Panc1 (cell line): Measurements from ENCODE around the gene NTN4. TPM values are rescaled to one million over a fixed set of nuclear protein-coding genes. Genes with fewer than 3 reads are reported as not detected.

Source experiments
- ATAC-seq: fragments of 200-7000 bp; cut with Tn5 transposase; 2 replicates; pipeline ENCODE4 v1.9.1; 2020; ENCODE audit warnings: mild to moderate bottlenecking, moderate library complexity
- BruUV-seq: library from RNA; stranded (reverse); fragments of 400-500 nt; replicated peaks from 2 replicates; lab custom pipeline; 2021; lab: Mats Ljungman, UMichigan
- CTCF ChIA-PET: fragments of 300-600 bp; sonication (Branson Sonifier 250); formaldehyde crosslinking; loops from one replicate; lab custom pipeline; 2022; ENCODE audit warnings: antibody characterized with exemption; lab: Charles Lee
- POLR2A ChIA-PET: fragments of 300-600 bp; sonication (Branson Sonifier 250); formaldehyde crosslinking; loops from one replicate; lab custom pipeline; 2022; ENCODE audit warnings: antibody characterized with exemption; lab: Charles Lee
- DNase-seq: peaks from one replicate; pipeline ENCODE4 v3.0.0-alpha.2; 2010; ENCODE audit warnings: low read depth, low spot score
- H3K27ac ChIP-seq: 2 replicates; pipeline ENCODE4 v1.5.1; 2011; ENCODE audit warnings: mild to moderate bottlenecking, low read length, inconsistent platforms
- H3K27me3 ChIP-seq: fragments of 200-500 bp; sonication (Bioruptor generic); 2 replicates; pipeline ENCODE4 v1.6.0; 2014; ENCODE audit warnings: low read length, inconsistent platforms; ENCODE audit not compliant: control insufficient read depth, insufficient read depth
- H3K36me3 ChIP-seq: fragments of 200-500 bp; sonication (Bioruptor generic); 2 replicates; pipeline ENCODE4 v1.5.1; 2014; ENCODE audit warnings: inconsistent platforms, mild to moderate bottlenecking, low read length, moderate library complexity; ENCODE audit not compliant: control insufficient read depth, insufficient read depth
- H3K4me1 ChIP-seq: 2 replicates; pipeline ENCODE4 v1.5.1; 2011; ENCODE audit warnings: inconsistent platforms, mild to moderate bottlenecking, low read length, moderate library complexity; ENCODE audit not compliant: control insufficient read depth, insufficient read depth
- H3K4me3 ChIP-seq, 2 experiments: 2 replicates each; pipeline ENCODE4 v1.5.1; 2011 to 2012; ENCODE audit warnings: low read depth in 2 of 2, low read length in 2 of 2, mild to moderate bottlenecking in 2 of 2, inconsistent platforms in 1 of 2, moderate library complexity in 1 of 2
- H3K9me3 ChIP-seq: fragments of 200-500 bp; sonication (Bioruptor generic); 2 replicates; pipeline ENCODE4 v1.5.1; 2014; ENCODE audit warnings: low read depth, mild to moderate bottlenecking, inconsistent platforms, low read length, moderate library complexity; ENCODE audit not compliant: control insufficient read depth, insufficient read depth
- POLR2AphosphoS5 ChIP-seq: IDR thresholded peaks from 2 replicates; pipeline ENCODE4 v1.6.1; 2012; ENCODE audit warnings: mild to moderate bottlenecking, low read depth, low read length, moderate library complexity
- REST ChIP-seq, 2 experiments: IDR thresholded peaks; 2 replicates each; pipeline ENCODE4 v1.6.1; 2011 to 2012; ENCODE audit warnings: low read depth in 2 of 2, control low read depth in 1 of 2, low read length in 1 of 2, mild to moderate bottlenecking in 1 of 2, moderate library complexity in 1 of 2; ENCODE audit not compliant: insufficient read depth in 1 of 2
- SIN3A ChIP-seq: IDR thresholded peaks from 2 replicates; pipeline ENCODE4 v1.6.1; 2012; ENCODE audit warnings: low read depth, mild to moderate bottlenecking, low read length, moderate library complexity, borderline replicate concordance; ENCODE audit not compliant: insufficient read depth
- TCF7L2 ChIP-seq: IDR thresholded peaks from 2 replicates; pipeline ENCODE4 v1.6.1; 2011; ENCODE audit warnings: mild to moderate bottlenecking, low read depth, low read length, inconsistent platforms
- in situ Hi-C: cut with HindIII; loops from 2 replicates; pipeline ENCODE4 v1.10.0; 2016; ENCODE audit warnings: low sequenced_read_pairs, low pct_unique_long_range_greater_than_20kb
- intact Hi-C: fragments of 100-400 bp; cut with micrococcal nuclease; formaldehyde crosslinking; loops from one replicate; pipeline ENCODE4 v1.10.0; 2022; ENCODE audit not compliant: unreplicated experiment
- total RNA-seq: library from RNA; stranded (reverse); gene quantifications from one replicate; pipeline ENCODE4 v1.2.1, GENCODE V29; 2021; ENCODE audit not compliant: unreplicated experiment
- TF ChIP-seq, protein P1 (sequence below): fragments of 450-650 bp; IDR thresholded peaks from 2 replicates; pipeline ENCODE4 v1.5.1; 2017; ENCODE audit warnings: mild to moderate bottlenecking

NTN4 gene
- total RNA-seq, 1 experiment from 2014 or later, result 17.1 TPM

- CTCF ChIA-PET, result no interaction called here
Measured at GRCh38 chr12:95626854-95627253, 163.7 kb downstream of the NTN4 start.

GRCh38 chr12:95625012-95625411 lies 165.6 kb downstream of the NTN4 start:
- no peak for ATAC-seq
- no peak overlapping the region for H3K4me3 ChIP-seq
- 0 out of 2 replicates have a peak, but pooled peaks cover 4% of the 10 kb centered on the region for H3K4me1 ChIP-seq
- no peaks in the 10 kb centered on the region for H3K27me3 ChIP-seq
- in situ Hi-C loops, result no loop called here
- intact Hi-C loops, result no loop called here
- no peaks in the 10 kb centered on the region for H3K9me3 ChIP-seq
- H3K36me3 ChIP-seq, result no peaks in the 10 kb centered on the region
- BruUV-seq, result no TSS peak
- ChIA-PET POLR2A (no interaction called here), CTCF (no interaction called here)
- H3K27ac ChIP-seq, result no peak overlapping the region; the same call in 1 of the 2 replicates
- no peak for DNase-seq
- TF ChIP-seq POLR2AphosphoS5 (no peak), REST (IDR thresholded peaks at IDR 0.05; ENCODE audit: insufficient read depth in 1 of 2, low read depth in 2 of 2, low read length in 1 of 2) (no peak), TCF7L2 (no peak), SIN3A (no peak)
- TF ChIP-seq, protein P1, sequence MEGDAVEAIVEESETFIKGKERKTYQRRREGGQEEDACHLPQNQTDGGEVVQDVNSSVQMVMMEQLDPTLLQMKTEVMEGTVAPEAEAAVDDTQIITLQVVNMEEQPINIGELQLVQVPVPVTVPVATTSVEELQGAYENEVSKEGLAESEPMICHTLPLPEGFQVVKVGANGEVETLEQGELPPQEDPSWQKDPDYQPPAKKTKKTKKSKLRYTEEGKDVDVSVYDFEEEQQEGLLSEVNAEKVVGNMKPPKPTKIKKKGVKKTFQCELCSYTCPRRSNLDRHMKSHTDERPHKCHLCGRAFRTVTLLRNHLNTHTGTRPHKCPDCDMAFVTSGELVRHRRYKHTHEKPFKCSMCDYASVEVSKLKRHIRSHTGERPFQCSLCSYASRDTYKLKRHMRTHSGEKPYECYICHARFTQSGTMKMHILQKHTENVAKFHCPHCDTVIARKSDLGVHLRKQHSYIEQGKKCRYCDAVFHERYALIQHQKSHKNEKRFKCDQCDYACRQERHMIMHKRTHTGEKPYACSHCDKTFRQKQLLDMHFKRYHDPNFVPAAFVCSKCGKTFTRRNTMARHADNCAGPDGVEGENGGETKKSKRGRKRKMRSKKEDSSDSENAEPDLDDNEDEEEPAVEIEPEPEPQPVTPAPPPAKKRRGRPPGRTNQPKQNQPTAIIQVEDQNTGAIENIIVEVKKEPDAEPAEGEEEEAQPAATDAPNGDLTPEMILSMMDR, result no peak

More at GRCh38 chr12:95626854-95627253, 163.7 kb downstream of the NTN4 start:
- Histone ChIP-seq H3K4me3 (no peak overlapping the region), H3K27me3 (no peaks in the 10 kb centered on the region), H3K9me3 (no peaks in the 10 kb centered on the region), H3K36me3 (no peaks in the 10 kb centered on the region), H3K4me1 (0 out of 2 replicates have a peak, but pooled peaks cover 4% of the 10 kb centered on the region), H3K27ac (no peak overlapping the region)
- no peak for ATAC-seq
- POLR2A ChIA-PET, result no interaction called here
- DNase-seq, result no peak
- intact Hi-C loops (no loop called here), in situ Hi-C loops (no loop called here)
- no TSS peak for BruUV-seq
- no peak for TF ChIP-seq POLR2AphosphoS5

DNA sequence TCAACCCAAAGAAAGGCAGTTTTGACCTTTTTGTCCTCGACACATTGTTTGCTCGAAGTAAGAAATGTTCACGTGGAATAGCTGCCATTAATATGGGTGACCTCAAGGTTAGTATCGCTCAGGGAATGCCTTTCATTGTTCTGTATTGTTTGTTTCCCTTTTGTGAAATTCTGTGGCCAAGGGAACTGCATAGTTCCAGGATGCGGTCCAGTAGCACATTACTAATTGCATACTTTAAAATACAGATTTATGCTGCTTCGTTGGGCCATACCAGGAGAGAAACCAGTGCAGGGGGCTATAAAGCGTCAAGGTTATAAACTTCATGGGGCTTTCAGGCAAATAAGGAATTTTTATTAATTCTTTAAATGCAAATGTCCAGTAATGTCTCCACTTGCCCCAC lies 166.0 kb downstream of the NTN4 start:
- Histone ChIP-seq H3K9me3 (no peaks in the 10 kb centered on the region), H3K36me3 (no peaks in the 10 kb centered on the region), H3K4me3 (no peak overlapping the region), H3K4me1 (0 out of 2 replicates have a peak, but pooled peaks cover 4% of the 10 kb centered on the region), H3K27me3 (no peaks in the 10 kb centered on the region), H3K27ac (no peak overlapping the region; the same call in 1 of the 2 replicates)
- CTCF ChIA-PET, result no interaction called here
- DNase-seq, result no peak
- POLR2A ChIA-PET, result no interaction called here
- TF ChIP-seq TCF7L2, result no peak
- TF ChIP-seq, protein P1, result no peak
- no peak for TF ChIP-seq SIN3A
- TF ChIP-seq REST (IDR thresholded peaks at IDR 0.05; ENCODE audit: insufficient read depth in 1 of 2, low read depth in 2 of 2, low read length in 1 of 2), result no peak
- TF ChIP-seq POLR2AphosphoS5, result no peak
- BruUV-seq, result no TSS peak
- intact Hi-C loops (loop anchor here (5.0 kb wide), 1 partner anchor 193 kb away; no protein-coding TSS in a partner anchor), in situ Hi-C loops (no loop called here)
- ATAC-seq, result no peak
